ENCODE data around the gene GCHFR. TPM values are rescaled to one million over a fixed set of nuclear protein-coding genes. Genes with fewer than 3 reads are reported as not detected.

GCHFR gene
- total and polyA plus RNA-seq, 4 donors, result 50.5 to 229 (median 119) TPM

DNA sequence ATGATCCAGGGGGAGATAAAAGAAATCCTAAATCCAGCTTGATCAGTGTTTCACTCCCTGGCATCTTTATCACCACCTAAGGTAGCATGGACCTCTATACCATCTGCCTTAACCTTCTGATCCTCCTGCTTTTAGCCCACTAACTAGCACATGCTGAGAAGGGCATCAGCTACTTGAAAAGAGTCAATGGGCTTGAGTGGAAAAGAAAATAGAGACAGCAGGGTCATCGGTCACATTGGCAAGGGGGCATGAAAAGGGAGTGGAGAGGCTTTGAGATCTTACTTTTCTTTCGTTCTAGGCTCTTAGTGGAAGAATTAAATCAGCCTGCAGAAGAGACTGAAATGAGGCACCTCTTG is 42.8 kb downstream of the GCHFR start:
- Histone ChIP-seq H3K36me3 (ENCODE audit: control insufficient read depth in 4 of 4, insufficient read depth in 3 of 4, low read depth in 1 of 4, low read length in 3 of 4) (peaks cover 3 to 12% (median 7%) of the 10 kb centered on the region in 4 donors), H3K9ac (ENCODE audit: low read depth in 1 of 2, low read length in 2 of 2) (peak overlapping the region; percentile 37 to 95), H3K27me3 (ENCODE audit: control insufficient read depth in 4 of 4, insufficient read depth in 4 of 4, low read length in 3 of 4) (no peaks in the 10 kb centered on the region), H3K27ac (ENCODE audit: low read depth in 1 of 2, low read length in 2 of 2) (peak overlapping the region; percentile 90 to 97), H3K4me1 (ENCODE audit: control insufficient read depth in 4 of 4, insufficient read depth in 4 of 4, low read length in 3 of 4) (peaks cover 10 to 60% (median 52%) of the 10 kb centered on the region in 4 donors), H3K9me3 (ENCODE audit: control insufficient read depth in 4 of 4, low read length in 3 of 4) (no peaks in the 10 kb centered on the region), H3K4me3 (ENCODE audit: low read depth in 1 of 3, low read length in 3 of 3) (peak overlapping the region; percentile 70 to 100 (median 76))
- no peak for DNase-seq (ENCODE audit: low spot score)
- WGBS, result 0% methylated on average over 2 of the region's 2 CpGs
- TF ChIP-seq FOXA2 (IDR thresholded peaks at IDR 0.05) (no peak), SP1 (IDR thresholded peaks at IDR 0.05) (no peak), GABPA (IDR thresholded peaks at IDR 0.05 in 1 of 2, conservative IDR thresholded peaks at IDR 0.05 in 1 of 2) (no peak), HNF4G (IDR thresholded peaks at IDR 0.05) (no peak), EGR1 (IDR thresholded peaks at IDR 0.05; ENCODE audit: low read depth in 2 of 2) (no peak), TAF1 (conservative IDR thresholded peaks at IDR 0.05) (no peak), RAD21 (IDR thresholded peaks at IDR 0.05) (no peak), RXRA (IDR thresholded peaks at IDR 0.05) (no peak)
- TF ChIP-seq, protein P1, sequence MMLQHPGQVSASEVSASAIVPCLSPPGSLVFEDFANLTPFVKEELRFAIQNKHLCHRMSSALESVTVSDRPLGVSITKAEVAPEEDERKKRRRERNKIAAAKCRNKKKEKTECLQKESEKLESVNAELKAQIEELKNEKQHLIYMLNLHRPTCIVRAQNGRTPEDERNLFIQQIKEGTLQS (IDR thresholded peaks at IDR 0.05), result no peak
- TF ChIP-seq, protein P2, sequence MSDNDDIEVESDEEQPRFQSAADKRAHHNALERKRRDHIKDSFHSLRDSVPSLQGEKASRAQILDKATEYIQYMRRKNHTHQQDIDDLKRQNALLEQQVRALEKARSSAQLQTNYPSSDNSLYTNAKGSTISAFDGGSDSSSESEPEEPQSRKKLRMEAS (IDR thresholded peaks at IDR 0.05), result no peak

DNA sequence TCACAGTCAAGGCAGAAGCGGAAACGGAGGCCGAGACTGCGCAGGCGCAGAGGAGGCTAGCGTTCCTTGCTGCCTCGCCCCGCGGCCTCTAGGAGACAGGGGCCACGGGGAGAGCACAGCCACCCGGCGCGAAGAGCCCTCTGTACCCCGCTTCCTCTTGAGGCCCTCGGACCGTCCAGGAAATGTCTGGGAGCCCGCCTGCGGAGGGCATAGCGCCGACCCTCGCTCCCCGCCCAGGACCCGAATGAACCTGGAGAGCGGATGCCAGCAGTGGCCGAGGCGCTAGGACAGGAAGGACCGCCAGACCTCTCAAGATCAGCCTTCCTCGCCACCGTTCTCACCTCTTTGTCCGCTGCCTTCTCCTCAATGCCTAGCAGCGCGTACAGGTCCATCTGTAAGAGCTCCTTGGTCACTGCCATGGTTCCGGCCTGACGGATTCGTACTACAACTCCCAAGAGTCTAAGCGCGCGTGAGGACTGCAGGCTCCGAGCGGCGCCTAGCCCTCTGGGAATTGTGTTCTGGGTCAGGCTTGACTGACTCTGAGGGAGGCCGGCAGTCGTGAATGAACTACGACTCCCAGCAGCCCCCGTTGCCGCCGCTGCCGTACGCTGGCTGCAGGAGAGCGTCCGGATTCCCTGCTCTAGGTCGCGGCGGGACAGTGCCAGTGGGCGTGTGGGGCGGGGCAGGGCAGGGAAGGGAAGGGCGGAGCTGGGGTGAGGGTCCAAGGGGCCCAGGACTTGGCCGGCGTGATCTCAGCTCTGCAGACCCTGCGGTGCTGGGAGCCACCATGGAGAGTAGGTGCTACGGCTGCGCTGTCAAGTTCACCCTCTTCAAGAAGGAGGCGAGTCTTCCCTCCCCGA is 43.4 kb downstream of the GCHFR start, which contains the start of the genes DNAJC17 and ZFYVE19:
DNAJC17 (minus strand) TSS at position 446 of the 860 bp plus-strand sequence; CDS start at position 419, 27 bp downstream.
ZFYVE19 (plus strand) TSS at position 62 of the 860 bp plus-strand sequence; CDS start at position 563, 501 bp downstream.
- DNase-seq (ENCODE audit: low spot score), result peak; percentile 91
- Histone ChIP-seq H3K27me3 (ENCODE audit: control insufficient read depth in 4 of 4, insufficient read depth in 4 of 4, low read length in 3 of 4) (no peaks in the 10 kb centered on the region), H3K9ac (ENCODE audit: low read depth in 1 of 2, low read length in 2 of 2) (peak within 1 kb of the TSS; percentile 51 to 95), H3K27ac (ENCODE audit: low read depth in 1 of 2, low read length in 2 of 2) (peak within 1 kb of the TSS; percentile 90 to 97), H3K36me3 (ENCODE audit: control insufficient read depth in 4 of 4, insufficient read depth in 3 of 4, low read depth in 1 of 4, low read length in 3 of 4) (peaks cover 3 to 12% (median 8%) of the 10 kb centered on the region in 4 donors), H3K4me3 (ENCODE audit: low read depth in 1 of 3, low read length in 3 of 3) (peak within 1 kb of the TSS; percentile 76 to 100 (median 77)), H3K9me3 (ENCODE audit: control insufficient read depth in 4 of 4, low read length in 3 of 4) (no peaks in the 10 kb centered on the region), H3K4me1 (ENCODE audit: control insufficient read depth in 4 of 4, insufficient read depth in 4 of 4, low read length in 3 of 4) (peaks cover 10 to 56% (median 46%) of the 10 kb centered on the region in 4 donors)
- peak; percentile 8 to 34 for TF ChIP-seq RAD21 (IDR thresholded peaks at IDR 0.05)
- TF ChIP-seq, protein P3, sequence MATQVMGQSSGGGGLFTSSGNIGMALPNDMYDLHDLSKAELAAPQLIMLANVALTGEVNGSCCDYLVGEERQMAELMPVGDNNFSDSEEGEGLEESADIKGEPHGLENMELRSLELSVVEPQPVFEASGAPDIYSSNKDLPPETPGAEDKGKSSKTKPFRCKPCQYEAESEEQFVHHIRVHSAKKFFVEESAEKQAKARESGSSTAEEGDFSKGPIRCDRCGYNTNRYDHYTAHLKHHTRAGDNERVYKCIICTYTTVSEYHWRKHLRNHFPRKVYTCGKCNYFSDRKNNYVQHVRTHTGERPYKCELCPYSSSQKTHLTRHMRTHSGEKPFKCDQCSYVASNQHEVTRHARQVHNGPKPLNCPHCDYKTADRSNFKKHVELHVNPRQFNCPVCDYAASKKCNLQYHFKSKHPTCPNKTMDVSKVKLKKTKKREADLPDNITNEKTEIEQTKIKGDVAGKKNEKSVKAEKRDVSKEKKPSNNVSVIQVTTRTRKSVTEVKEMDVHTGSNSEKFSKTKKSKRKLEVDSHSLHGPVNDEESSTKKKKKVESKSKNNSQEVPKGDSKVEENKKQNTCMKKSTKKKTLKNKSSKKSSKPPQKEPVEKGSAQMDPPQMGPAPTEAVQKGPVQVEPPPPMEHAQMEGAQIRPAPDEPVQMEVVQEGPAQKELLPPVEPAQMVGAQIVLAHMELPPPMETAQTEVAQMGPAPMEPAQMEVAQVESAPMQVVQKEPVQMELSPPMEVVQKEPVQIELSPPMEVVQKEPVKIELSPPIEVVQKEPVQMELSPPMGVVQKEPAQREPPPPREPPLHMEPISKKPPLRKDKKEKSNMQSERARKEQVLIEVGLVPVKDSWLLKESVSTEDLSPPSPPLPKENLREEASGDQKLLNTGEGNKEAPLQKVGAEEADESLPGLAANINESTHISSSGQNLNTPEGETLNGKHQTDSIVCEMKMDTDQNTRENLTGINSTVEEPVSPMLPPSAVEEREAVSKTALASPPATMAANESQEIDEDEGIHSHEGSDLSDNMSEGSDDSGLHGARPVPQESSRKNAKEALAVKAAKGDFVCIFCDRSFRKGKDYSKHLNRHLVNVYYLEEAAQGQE (IDR thresholded peaks at IDR 0.05), result peak; percentile 67
- TF ChIP-seq, protein P4, sequence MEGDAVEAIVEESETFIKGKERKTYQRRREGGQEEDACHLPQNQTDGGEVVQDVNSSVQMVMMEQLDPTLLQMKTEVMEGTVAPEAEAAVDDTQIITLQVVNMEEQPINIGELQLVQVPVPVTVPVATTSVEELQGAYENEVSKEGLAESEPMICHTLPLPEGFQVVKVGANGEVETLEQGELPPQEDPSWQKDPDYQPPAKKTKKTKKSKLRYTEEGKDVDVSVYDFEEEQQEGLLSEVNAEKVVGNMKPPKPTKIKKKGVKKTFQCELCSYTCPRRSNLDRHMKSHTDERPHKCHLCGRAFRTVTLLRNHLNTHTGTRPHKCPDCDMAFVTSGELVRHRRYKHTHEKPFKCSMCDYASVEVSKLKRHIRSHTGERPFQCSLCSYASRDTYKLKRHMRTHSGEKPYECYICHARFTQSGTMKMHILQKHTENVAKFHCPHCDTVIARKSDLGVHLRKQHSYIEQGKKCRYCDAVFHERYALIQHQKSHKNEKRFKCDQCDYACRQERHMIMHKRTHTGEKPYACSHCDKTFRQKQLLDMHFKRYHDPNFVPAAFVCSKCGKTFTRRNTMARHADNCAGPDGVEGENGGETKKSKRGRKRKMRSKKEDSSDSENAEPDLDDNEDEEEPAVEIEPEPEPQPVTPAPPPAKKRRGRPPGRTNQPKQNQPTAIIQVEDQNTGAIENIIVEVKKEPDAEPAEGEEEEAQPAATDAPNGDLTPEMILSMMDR (IDR thresholded peaks at IDR 0.05; ENCODE audit: low read depth, low read length, missing input control), result peak; percentile 4
- peak; percentile 59 to 67 for TF ChIP-seq RXRA (IDR thresholded peaks at IDR 0.05)
- peak in 1 of 2 donors; percentile 63 for TF ChIP-seq GABPA (IDR thresholded peaks at IDR 0.05 in 1 of 2, conservative IDR thresholded peaks at IDR 0.05 in 1 of 2)
- TF ChIP-seq YY1 (IDR thresholded peaks at IDR 0.05), result peak; percentile 94
- TF ChIP-seq, protein P5, sequence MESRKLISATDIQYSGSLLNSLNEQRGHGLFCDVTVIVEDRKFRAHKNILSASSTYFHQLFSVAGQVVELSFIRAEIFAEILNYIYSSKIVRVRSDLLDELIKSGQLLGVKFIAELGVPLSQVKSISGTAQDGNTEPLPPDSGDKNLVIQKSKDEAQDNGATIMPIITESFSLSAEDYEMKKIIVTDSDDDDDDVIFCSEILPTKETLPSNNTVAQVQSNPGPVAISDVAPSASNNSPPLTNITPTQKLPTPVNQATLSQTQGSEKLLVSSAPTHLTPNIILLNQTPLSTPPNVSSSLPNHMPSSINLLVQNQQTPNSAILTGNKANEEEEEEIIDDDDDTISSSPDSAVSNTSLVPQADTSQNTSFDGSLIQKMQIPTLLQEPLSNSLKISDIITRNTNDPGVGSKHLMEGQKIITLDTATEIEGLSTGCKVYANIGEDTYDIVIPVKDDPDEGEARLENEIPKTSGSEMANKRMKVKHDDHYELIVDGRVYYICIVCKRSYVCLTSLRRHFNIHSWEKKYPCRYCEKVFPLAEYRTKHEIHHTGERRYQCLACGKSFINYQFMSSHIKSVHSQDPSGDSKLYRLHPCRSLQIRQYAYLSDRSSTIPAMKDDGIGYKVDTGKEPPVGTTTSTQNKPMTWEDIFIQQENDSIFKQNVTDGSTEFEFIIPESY (IDR thresholded peaks at IDR 0.05), result peak; percentile 85
- TF ChIP-seq SP1 (IDR thresholded peaks at IDR 0.05), result peak; percentile 82
- peak; percentile 29 to 56 for TF ChIP-seq HNF4A (conservative IDR thresholded peaks at IDR 0.05)
- no peak for TF ChIP-seq HNF4G (IDR thresholded peaks at IDR 0.05)
- no peak for TF ChIP-seq FOXA2 (IDR thresholded peaks at IDR 0.05)
- no peak for TF ChIP-seq NR2F2 (IDR thresholded peaks at IDR 0.05)
- TF ChIP-seq TAF1 (conservative IDR thresholded peaks at IDR 0.05), result peak; percentile 49
- WGBS, result under 1% methylated on average over 64 of the region's 64 CpGs
